Stimulated activated naive CD8-positive, alpha-beta T cell treated with anti-CD3 and anti-CD28 coated beads, Interleukin-15, Interleukin-2, amounts not matched to agents 100 ng/mL and 50 ng/mL, for 24 hours (primary cell): ENCODE data around the gene RADX.
"Not testable (repeated sequence)": the region's sequence is repeated elsewhere in the genome, so short reads cannot be mapped to it uniquely, and the experiment has no call there.

Experiments used
- H3K27ac Mint-ChIP-seq: one replicate; pipeline ENCODE4 v1.8.0; 2021; ENCODE audit warnings: mild to moderate bottlenecking, mixed read lengths
- H3K27me3 Mint-ChIP-seq: one replicate; pipeline ENCODE4 v1.8.0; 2021; ENCODE audit warnings: mixed read lengths
- H3K36me3 Mint-ChIP-seq: one replicate; pipeline ENCODE4 v1.8.0; 2021; ENCODE audit warnings: low read depth, mixed read lengths
- H3K4me1 Mint-ChIP-seq: one replicate; pipeline ENCODE4 v1.8.0; 2021; ENCODE audit warnings: low read depth, mixed read lengths
- H3K4me3 Mint-ChIP-seq: one replicate; pipeline ENCODE4 v1.8.0; 2021; ENCODE audit warnings: mild to moderate bottlenecking, mixed read lengths
- H3K9me3 Mint-ChIP-seq: one replicate; pipeline ENCODE4 v1.8.0; 2021; ENCODE audit warnings: mixed read lengths

RADX gene

GRCh38 chrX:106626789-106627188, 15.0 kb downstream of the RADX start:
- H3K27ac Mint-ChIP-seq, result no peak overlapping the region
- H3K27me3 Mint-ChIP-seq, result no peaks in the 10 kb centered on the region
- no peaks in the 10 kb centered on the region for H3K4me1 Mint-ChIP-seq
- H3K36me3 Mint-ChIP-seq, result peaks cover 5% of the 10 kb centered on the region
- H3K4me3 Mint-ChIP-seq, result no peak overlapping the region
- no peaks in the 10 kb centered on the region for H3K9me3 Mint-ChIP-seq

- H3K27ac Mint-ChIP-seq, result no peak overlapping the region
- H3K4me1 Mint-ChIP-seq, result no peaks in the 10 kb centered on the region
- H3K27me3 Mint-ChIP-seq, result no peaks in the 10 kb centered on the region
- no peak overlapping the region for H3K4me3 Mint-ChIP-seq
- H3K36me3 Mint-ChIP-seq, result no peaks in the 10 kb centered on the region
- no peaks in the 10 kb centered on the region for H3K9me3 Mint-ChIP-seq
These were observed 19.8 kb downstream of the RADX start for GRCh38 chrX:106631615-106632014.

DNA sequence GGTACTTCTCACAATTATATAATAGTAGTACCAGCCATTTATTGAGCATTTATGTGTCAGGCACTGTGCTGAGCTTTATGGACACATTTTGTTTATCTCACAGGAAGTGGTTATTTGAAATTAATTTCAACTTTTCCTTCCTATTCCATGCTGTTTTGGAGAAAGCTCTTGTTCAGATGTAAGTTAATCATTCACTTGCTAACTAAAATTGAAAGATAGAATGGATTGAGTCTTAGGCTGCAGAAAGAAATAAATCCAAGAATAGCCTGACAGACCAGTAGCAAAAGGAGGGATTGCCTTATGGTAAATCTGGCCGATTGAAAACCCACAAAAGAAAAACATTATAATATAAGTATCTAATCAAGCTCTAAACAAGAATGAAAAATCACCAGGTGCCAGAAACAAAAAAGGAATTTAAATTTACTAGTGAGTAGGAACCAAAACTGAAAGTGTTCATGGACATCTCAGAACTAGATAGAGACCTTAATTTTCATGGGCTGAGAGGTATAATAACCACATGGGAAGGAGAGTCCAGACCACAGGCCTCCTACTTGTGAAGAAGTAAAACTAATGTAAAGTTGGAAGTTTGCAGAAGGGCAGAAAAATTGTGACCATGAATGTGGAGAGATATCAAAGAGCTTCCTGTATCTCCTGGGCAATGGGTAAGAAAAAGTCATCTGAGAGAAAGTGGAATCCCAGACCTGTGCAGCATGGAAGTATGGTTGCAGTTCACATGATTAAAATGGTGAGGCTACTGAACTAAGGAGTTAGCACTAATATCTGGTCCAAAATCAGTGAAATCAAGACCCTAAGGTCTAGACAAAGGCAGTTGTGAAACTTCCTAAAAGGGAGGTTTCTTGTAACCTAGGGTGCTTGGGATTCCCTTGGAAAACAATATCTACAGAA, 38.0 kb downstream of the RADX start:
- peaks cover 5% of the 10 kb centered on the region for H3K4me1 Mint-ChIP-seq

DNA sequence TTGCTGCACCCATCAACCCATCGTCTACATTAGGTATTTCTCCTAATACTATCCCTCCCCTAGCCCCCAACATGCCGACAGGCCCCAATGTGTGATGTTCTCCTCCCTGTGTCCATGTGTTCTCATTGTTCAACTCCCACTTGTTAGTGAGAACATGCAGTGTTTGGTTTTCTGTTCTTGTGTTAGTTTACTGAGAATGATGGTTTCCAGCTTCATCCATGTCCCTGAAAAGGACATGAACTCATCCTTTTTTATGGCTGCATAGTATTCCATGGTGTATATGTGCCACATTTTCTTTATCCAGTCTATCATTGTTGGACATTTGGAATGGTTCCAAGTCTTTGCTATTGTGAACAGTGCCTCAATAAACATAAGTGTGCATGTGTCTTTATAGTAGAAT, 41.8 kb downstream of the RADX start:
- H3K36me3 Mint-ChIP-seq, result peaks cover 17% of the 10 kb centered on the region
- H3K27ac Mint-ChIP-seq, H3K4me3 Mint-ChIP-seq, H3K9me3 Mint-ChIP-seq, H3K27me3 Mint-ChIP-seq, H3K4me1 Mint-ChIP-seq: not testable (repeated sequence)

More for the DNA sequence above, 38.0 kb downstream of the RADX start:
- H3K27me3 Mint-ChIP-seq, result no peaks in the 10 kb centered on the region
- H3K36me3 Mint-ChIP-seq, result peaks cover 15% of the 10 kb centered on the region
- H3K9me3 Mint-ChIP-seq, result no peaks in the 10 kb centered on the region
- H3K4me3 Mint-ChIP-seq, result no peak overlapping the region
- H3K27ac Mint-ChIP-seq, result no peak overlapping the region

DNA sequence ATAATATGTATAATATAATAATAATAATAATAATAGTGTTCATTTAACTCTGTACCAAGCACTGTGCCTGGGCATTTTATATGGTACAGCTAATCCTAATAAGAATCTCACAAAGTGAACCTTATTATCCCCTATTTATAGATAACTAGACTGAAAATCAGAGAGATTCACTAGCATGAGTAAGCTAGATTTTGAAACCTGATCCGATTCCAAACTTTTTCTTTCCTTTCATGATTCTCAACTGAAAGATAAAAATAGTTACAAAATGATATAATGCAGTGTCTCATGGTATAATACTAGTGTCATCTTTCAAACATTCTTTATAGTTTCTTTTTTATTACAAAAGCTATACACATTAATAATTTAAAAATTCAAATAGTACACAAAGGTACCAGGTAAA, 58.9 kb downstream of the RADX start:
- Mint-ChIP-seq H3K36me3 (peaks cover 3% of the 10 kb centered on the region), H3K4me3 (no peak overlapping the region), H3K9me3 (no peaks in the 10 kb centered on the region), H3K27me3 (no peaks in the 10 kb centered on the region), H3K27ac (no peak overlapping the region), H3K4me1 (no peaks in the 10 kb centered on the region)

DNA sequence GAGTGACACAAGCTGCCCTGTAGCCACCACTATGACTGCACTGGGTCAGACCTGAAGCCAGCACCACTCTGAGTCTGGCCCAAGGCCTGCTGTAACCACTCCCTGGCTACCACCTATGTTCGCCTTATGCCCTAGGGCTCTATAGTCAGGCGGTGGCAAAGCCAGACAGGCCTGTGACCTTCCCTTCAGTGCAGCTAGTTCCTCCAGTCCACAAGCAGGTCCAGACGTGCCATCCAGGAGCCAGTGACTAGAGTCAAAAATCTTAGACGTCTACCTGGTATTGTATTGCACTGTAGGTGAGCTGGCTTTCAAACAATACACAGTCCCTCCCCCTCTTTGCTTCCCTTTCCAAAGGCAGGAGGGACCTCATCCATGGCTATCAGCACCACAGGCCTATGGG, 60.7 kb downstream of the RADX start:
- Mint-ChIP-seq H3K4me3 (no peak overlapping the region), H3K4me1 (no peaks in the 10 kb centered on the region), H3K36me3 (no peaks in the 10 kb centered on the region), H3K9me3 (no peaks in the 10 kb centered on the region), H3K27me3 (no peaks in the 10 kb centered on the region), H3K27ac (no peak overlapping the region)

DNA sequence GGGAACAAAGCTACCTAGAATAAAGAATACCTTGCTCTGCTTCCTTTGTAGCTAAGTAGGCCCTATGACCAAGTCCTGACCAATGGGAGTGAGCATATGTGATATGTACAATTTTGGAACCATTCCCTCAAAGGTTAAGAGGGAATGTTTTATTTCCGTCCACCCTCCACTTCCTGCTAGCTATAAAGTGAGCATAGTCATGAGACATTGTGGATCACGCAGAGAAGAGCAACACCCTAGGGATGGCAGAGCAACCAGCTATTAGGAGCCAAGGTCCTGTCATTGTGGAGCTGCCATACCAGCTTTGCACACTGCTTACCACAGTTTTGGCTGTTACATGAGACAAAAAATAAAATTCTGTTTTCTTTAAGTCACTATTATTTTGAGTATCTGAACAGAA, 68.9 kb downstream of the RADX start:
- H3K27ac Mint-ChIP-seq, result no peak overlapping the region
- no peaks in the 10 kb centered on the region for H3K27me3 Mint-ChIP-seq
- H3K36me3 Mint-ChIP-seq, result no peaks in the 10 kb centered on the region
- no peaks in the 10 kb centered on the region for H3K9me3 Mint-ChIP-seq
- no peak overlapping the region for H3K4me3 Mint-ChIP-seq
- no peaks in the 10 kb centered on the region for H3K4me1 Mint-ChIP-seq

DNA sequence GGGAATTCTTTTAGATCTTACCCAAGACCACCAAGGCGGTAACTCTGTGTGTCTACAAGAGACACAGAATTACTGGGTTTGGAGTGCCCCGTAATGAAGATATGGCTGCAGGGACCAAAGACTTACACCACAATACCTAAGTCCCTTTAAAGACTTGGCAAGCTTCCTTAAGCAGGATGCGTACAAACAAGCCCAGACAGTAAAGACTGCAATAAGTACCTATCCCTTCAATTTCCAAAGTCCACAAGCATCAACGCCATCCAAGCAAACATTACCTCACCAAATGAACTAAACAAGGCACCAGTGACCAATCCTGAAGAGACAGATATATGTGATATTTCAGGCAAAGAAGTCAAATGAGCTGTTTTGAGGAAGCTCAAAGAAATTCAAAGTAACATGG, 72.4 kb downstream of the RADX start:
- Mint-ChIP-seq H3K4me3 (no peak overlapping the region), H3K27me3 (no peaks in the 10 kb centered on the region), H3K9me3 (no peaks in the 10 kb centered on the region), H3K27ac (no peak overlapping the region), H3K4me1 (no peaks in the 10 kb centered on the region), H3K36me3 (no peaks in the 10 kb centered on the region)

- peaks cover 4% of the 10 kb centered on the region for H3K27me3 Mint-ChIP-seq
- H3K27ac Mint-ChIP-seq, result no peak overlapping the region
- H3K36me3 Mint-ChIP-seq, result no peaks in the 10 kb centered on the region
- no peaks in the 10 kb centered on the region for H3K4me1 Mint-ChIP-seq
- no peak overlapping the region for H3K4me3 Mint-ChIP-seq
- no peaks in the 10 kb centered on the region for H3K9me3 Mint-ChIP-seq
These were observed 80.8 kb downstream of the RADX start for GRCh38 chrX:106692425-106693065.

DNA sequence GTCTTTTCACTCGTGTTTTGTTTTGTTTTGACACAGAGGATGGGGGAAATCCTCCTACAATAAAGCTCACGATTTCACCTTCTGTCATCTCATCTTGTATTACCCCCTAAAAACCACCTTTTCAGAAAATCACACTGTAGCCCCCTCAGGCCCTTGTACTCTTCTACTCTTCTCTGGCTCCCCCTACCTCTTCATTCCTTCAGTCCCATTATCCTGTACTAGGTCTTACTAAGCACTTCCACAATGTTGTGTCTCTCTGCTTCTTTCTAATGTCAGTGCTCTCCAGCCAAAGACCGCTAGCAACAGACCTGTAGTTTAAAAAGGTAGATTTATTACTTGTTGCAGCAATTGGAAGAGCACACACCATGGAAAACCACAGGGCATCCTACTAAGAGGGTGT, 84.7 kb downstream of the RADX start:
- peaks cover 10% of the 10 kb centered on the region for H3K27me3 Mint-ChIP-seq
- no peak overlapping the region for H3K27ac Mint-ChIP-seq
- H3K36me3 Mint-ChIP-seq, result no peaks in the 10 kb centered on the region
- no peaks in the 10 kb centered on the region for H3K4me1 Mint-ChIP-seq
- no peaks in the 10 kb centered on the region for H3K9me3 Mint-ChIP-seq
- no peak overlapping the region for H3K4me3 Mint-ChIP-seq

GRCh38 chrX:106698693-106699092, 86.9 kb downstream of the RADX start:
- no peak overlapping the region for H3K27ac Mint-ChIP-seq
- H3K27me3 Mint-ChIP-seq, result peaks cover 10% of the 10 kb centered on the region
- no peaks in the 10 kb centered on the region for H3K4me1 Mint-ChIP-seq
- no peak overlapping the region for H3K4me3 Mint-ChIP-seq
- H3K9me3 Mint-ChIP-seq, result no peaks in the 10 kb centered on the region
- H3K36me3 Mint-ChIP-seq, result no peaks in the 10 kb centered on the region

DNA sequence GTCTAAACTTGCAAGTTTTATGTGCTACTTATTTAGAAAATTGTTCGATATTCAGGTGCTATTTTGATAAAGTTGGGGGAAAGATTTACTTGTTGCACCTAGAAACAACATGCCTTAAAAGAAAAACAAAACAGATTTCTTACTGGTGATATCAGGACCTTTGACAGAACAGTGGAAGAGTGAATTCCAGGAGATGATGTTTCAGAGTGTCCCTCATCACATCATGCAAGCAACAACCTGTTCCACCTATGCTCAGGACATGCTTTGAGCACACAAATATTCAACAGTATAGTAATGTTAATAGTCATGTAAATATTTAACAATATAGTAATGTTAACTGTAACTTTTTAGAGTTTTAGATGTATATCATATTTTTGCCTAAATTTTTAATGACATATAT, 90.9 kb downstream of the RADX start:
- Mint-ChIP-seq H3K27me3 (peaks cover 6% of the 10 kb centered on the region), H3K36me3 (no peaks in the 10 kb centered on the region), H3K27ac (no peak overlapping the region), H3K9me3 (no peaks in the 10 kb centered on the region), H3K4me1 (no peaks in the 10 kb centered on the region), H3K4me3 (no peak overlapping the region)

DNA sequence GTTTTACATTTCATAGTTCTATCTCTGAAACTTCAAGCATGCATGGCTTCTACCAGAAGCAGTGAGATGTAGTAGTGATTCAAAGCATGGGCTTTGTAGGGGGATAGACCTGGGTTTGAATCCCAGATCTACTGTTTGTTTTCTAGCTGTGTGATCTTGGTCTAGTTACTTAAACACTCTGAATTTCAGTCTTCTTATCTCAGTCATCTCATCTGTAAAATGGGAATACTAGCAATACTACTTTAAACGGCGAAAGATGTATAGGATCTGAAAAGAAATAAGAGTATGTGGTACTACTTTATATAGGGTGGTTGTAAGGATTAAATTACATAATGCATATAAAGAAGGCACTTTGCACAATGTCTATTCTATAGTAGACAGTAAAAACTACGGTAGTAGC, 94.7 kb downstream of the RADX start:
- Mint-ChIP-seq H3K27me3 (no peaks in the 10 kb centered on the region), H3K9me3 (no peaks in the 10 kb centered on the region), H3K4me3 (no peak overlapping the region), H3K27ac (no peak overlapping the region), H3K4me1 (no peaks in the 10 kb centered on the region), H3K36me3 (no peaks in the 10 kb centered on the region)

DNA sequence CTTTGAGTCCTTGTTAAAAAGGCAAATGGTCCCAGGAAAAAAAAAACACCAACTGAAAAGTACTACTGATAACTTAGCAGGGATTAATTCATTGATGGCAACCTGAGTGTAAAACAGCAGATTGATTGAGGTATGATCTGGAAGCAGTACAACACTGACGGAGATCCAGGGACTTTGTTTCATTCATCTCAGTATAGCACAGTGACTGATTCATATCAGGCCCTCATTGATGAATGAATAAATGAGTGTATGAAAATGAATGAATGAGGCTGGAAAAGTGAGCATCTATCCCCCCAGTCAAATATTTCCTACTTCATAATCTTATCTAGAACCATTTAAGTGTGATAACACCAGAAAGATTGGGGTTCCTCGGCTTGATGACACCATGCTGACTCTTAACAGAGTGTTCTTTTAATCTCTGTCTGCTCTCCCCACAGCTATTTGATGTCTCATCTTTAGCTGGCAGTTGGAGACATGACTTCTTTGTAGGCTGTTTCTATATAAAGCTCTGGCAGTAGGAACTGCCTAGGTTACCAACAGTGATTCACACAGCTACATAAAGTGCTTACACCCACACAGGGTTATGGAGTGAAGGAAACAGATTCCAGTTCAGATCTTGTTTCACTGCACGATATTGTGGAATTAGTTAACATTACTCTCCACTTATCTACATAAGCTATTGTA, 96.1 kb downstream of the RADX start:
- H3K9me3 Mint-ChIP-seq, result no peaks in the 10 kb centered on the region
- no peak overlapping the region for H3K4me3 Mint-ChIP-seq

GRCh38 chrX:106710771-106711170, 99.0 kb downstream of the RADX start:
- Mint-ChIP-seq H3K9me3 (no peaks in the 10 kb centered on the region), H3K36me3 (no peaks in the 10 kb centered on the region), H3K27ac (no peak overlapping the region), H3K27me3 (no peaks in the 10 kb centered on the region), H3K4me1 (no peaks in the 10 kb centered on the region), H3K4me3 (no peak overlapping the region)

More for the DNA sequence above, 96.1 kb downstream of the RADX start:
- H3K27ac Mint-ChIP-seq, result no peak overlapping the region
- no peaks in the 10 kb centered on the region for H3K27me3 Mint-ChIP-seq
- no peaks in the 10 kb centered on the region for H3K36me3 Mint-ChIP-seq
- H3K4me1 Mint-ChIP-seq, result no peaks in the 10 kb centered on the region
